Stimulated activated CD8-positive, alpha-beta memory T cell treated with anti-CD3 and anti-CD28 coated beads, Interleukin-15, amount 100 ng/mL, for 4 hours (primary cell): ENCODE results near the gene PGF.
"Not testable (repeated sequence)": the region's sequence is repeated elsewhere in the genome, so short reads cannot be mapped to it uniquely, and the experiment has no call there.

Experiments
- DNase-seq, 2 donors: peaks; one replicate each; pipeline ENCODE4 v3.0.0-alpha.2; 2020; ENCODE audit warnings: low read depth in 2 of 2

PGF gene

GRCh38 chr14:74955229-74956026 lies at the start of gene PGF:
PGF (minus strand) TSS chr14:74955597; CDS start chr14:74955242, 355 bp downstream.
- DNase-seq: no peak

- DNase-seq: no peak
Observed at GRCh38 chr14:75003250-75004027, 48.0 kb upstream of the PGF start.

- DNase-seq: peak; percentile 97 to 98
Observed at GRCh38 chr14:75002392-75003249, 47.2 kb upstream of the PGF start, which contains the start of gene EIF2B2. EIF2B2 (plus strand) TSS chr14:75002921; CDS start chr14:75002991, 70 bp downstream.

- no peak for DNase-seq
Observed at GRCh38 chr14:75001899-75002298, 46.5 kb upstream of the PGF start.

GRCh38 chr14:75001261-75001660 lies 45.9 kb upstream of the PGF start:
- no peak for DNase-seq

GRCh38 chr14:74995781-74996180 lies 40.4 kb upstream of the PGF start:
- not testable (repeated sequence) for DNase-seq

- not testable (repeated sequence) for DNase-seq
Observed at GRCh38 chr14:74994182-74994581, 38.8 kb upstream of the PGF start.

- no peak for DNase-seq
Observed at GRCh38 chr14:74988993-74989392, 33.6 kb upstream of the PGF start.

GRCh38 chr14:74988131-74988530 lies 32.7 kb upstream of the PGF start:
- DNase-seq: no peak

GRCh38 chr14:74985806-74986205 lies 30.4 kb upstream of the PGF start:
- no peak for DNase-seq

- DNase-seq: no peak
Observed at GRCh38 chr14:74985028-74985310, 29.6 kb upstream of the PGF start.

- DNase-seq: no peak
Observed at GRCh38 chr14:74984236-74985027, 29.0 kb upstream of the PGF start.

- no peak for DNase-seq
Observed at GRCh38 chr14:74983343-74983742, 27.9 kb upstream of the PGF start.

GRCh38 chr14:74982661-74983060 lies 27.3 kb upstream of the PGF start:
- no peak for DNase-seq

- DNase-seq: no peak
Observed at GRCh38 chr14:74981833-74982232, 26.4 kb upstream of the PGF start.

- no peak for DNase-seq
Observed at GRCh38 chr14:74981462-74981782, 26.0 kb upstream of the PGF start.

GRCh38 chr14:74980731-74981461 lies 25.5 kb upstream of the PGF start:
- DNase-seq: no peak

- DNase-seq: no peak
Observed at GRCh38 chr14:74980398-74980730, 25.0 kb upstream of the PGF start.

GRCh38 chr14:74979442-74980397 lies 24.3 kb upstream of the PGF start:
- no peak for DNase-seq

- DNase-seq: no peak
Observed at GRCh38 chr14:74979029-74979428, 23.6 kb upstream of the PGF start.
